GM12878 (cell line): Measurements from ENCODE around the gene S1PR4. TPM values are rescaled to one million over a fixed set of nuclear protein-coding genes. Genes with fewer than 3 reads are reported as not detected.

ENCODE experiments used
- ATAC-seq: fragments of 200-7000 bp; cut with Tn5 transposase; 3 replicates; pipeline ENCODE4 v1.9.1; 2020; ENCODE audit warnings: mild to moderate bottlenecking, moderate library complexity
- Bru-seq: library from RNA; stranded (reverse); fragments of 400-500 nt; gene quantifications from one replicate; lab custom pipeline; 2021; lab: Mats Ljungman, UMichigan
- BruChase-seq, 2 experiments: library from RNA; stranded (reverse); fragments of 400-500 nt; gene quantifications; one replicate each; lab custom pipeline; 2021; lab: Mats Ljungman, UMichigan
- BruUV-seq: library from RNA; stranded (reverse); fragments of 400-500 nt; replicated peaks from 2 replicates; lab custom pipeline; 2021; lab: Mats Ljungman, UMichigan
- CTCF ChIA-PET: fragments of 300-600 bp; sonication (Branson Sonifier 250); formaldehyde crosslinking; extraction: SDS; loops from one replicate; lab custom pipeline; 2021; ENCODE audit warnings: inconsistent platforms; lab: Yijun Ruan, JAX
- POLR2A ChIA-PET: fragments of 350-600 bp; formaldehyde crosslinking; extraction: SDS; loops from one replicate; lab custom pipeline; 2021; ENCODE audit warnings: inconsistent platforms; lab: Charles Lee
- RAD21 ChIA-PET: fragments of 300-600 bp; sonication (Branson Sonifier 250); formaldehyde crosslinking; loops from one replicate; lab custom pipeline; 2023; ENCODE audit warnings: antibody characterized with exemption; ENCODE audit not compliant: unreplicated experiment; lab: Charles Lee
- SMC1A ChIA-PET: fragments of 300-600 bp; sonication (Branson Sonifier 250); formaldehyde crosslinking; loops from one replicate; lab custom pipeline; 2023; ENCODE audit not compliant: unreplicated experiment, uncharacterized antibody; lab: Charles Lee
- DNase-seq: peaks from one replicate; pipeline ENCODE4 v3.0.0-alpha.2; 2011; ENCODE audit warnings: low read depth, low spot score
- FAIRE-seq: peaks from 3 replicates; lab custom pipeline; 2011; peaks lifted over from hg19 to GRCh38; lab: Jason Lieb, UNC
- H2AFZ ChIP-seq: 2 replicates; pipeline ENCODE4 v1.6.0; 2011; ENCODE audit warnings: low read depth, low read length, control low read depth; ENCODE audit not compliant: control insufficient read depth
- H3K27ac ChIP-seq: 2 replicates; pipeline ENCODE4 v1.5.1; 2011; ENCODE audit warnings: control low read depth; ENCODE audit not compliant: control insufficient read depth, insufficient read depth
- H3K27me3 ChIP-seq, 2 experiments: replicated peaks in 1 of 2; 2 replicates each; pipeline versions ENCODE4 v1.6.0 to v1.6.1; 2011; ENCODE audit warnings: low read length in 1 of 2; ENCODE audit not compliant: control insufficient read depth in 2 of 2, insufficient read depth in 2 of 2
- H3K36me3 ChIP-seq, 2 experiments: 2 replicates each; pipeline ENCODE4 v1.5.1; 2011; ENCODE audit warnings: low read length in 1 of 2; ENCODE audit not compliant: control insufficient read depth in 2 of 2, insufficient read depth in 2 of 2
- H3K4me1 ChIP-seq: 2 replicates; pipeline ENCODE4 v1.6.1; 2011; ENCODE audit warnings: mild to moderate bottlenecking, low read length, moderate library complexity, mixed read lengths; ENCODE audit not compliant: control insufficient read depth, insufficient read depth
- H3K4me2 ChIP-seq: 2 replicates; pipeline ENCODE4 v1.6.0; 2011; ENCODE audit warnings: control low read depth; ENCODE audit not compliant: control insufficient read depth, insufficient read depth
- H3K4me3 ChIP-seq: fragments of 200-600 bp; sonication (generic); 2 replicates; pipeline ENCODE4 v1.5.1; 2016
- H3K79me2 ChIP-seq: 2 replicates; pipeline ENCODE4 v1.6.0; 2011; ENCODE audit warnings: low read length; ENCODE audit not compliant: control insufficient read depth, insufficient read depth
- H3K9ac ChIP-seq: 2 replicates; pipeline ENCODE4 v1.8.0; 2011; ENCODE audit warnings: low read length, control low read depth, mixed read lengths; ENCODE audit not compliant: control insufficient read depth, insufficient read depth
- H3K9me3 ChIP-seq: replicated peaks from 3 replicates; pipeline ENCODE4 v1.5.1; 2011; ENCODE audit warnings: mild to moderate bottlenecking, low read length; ENCODE audit not compliant: control insufficient read depth, insufficient read depth
- H4K20me1 ChIP-seq: 2 replicates; pipeline ENCODE4 v1.6.0; 2011; ENCODE audit not compliant: control insufficient read depth, insufficient read depth
- BMI1 ChIP-seq: fragments of 450-650 bp; IDR thresholded peaks from 2 replicates; pipeline ENCODE4 v1.6.1; 2016; ENCODE audit warnings: mild to moderate bottlenecking, moderate library complexity, borderline replicate concordance
- BRCA1 ChIP-seq: IDR thresholded peaks from 2 replicates; pipeline ENCODE4 v1.6.1; 2011; ENCODE audit warnings: low read depth, low read length, improper control_type of control experiment
- CBX3 ChIP-seq: fragments of 200-600 bp; sonication (generic); IDR thresholded peaks from 2 replicates; pipeline ENCODE4 v1.6.1; 2016; ENCODE audit warnings: low read depth, borderline replicate concordance
- GATAD2B ChIP-seq: fragments of 450-650 bp; conservative IDR thresholded peaks from 2 replicates; pipeline ENCODE4 v1.6.1; 2017; ENCODE audit warnings: low read depth, mild to moderate bottlenecking, moderate library complexity
- KDM1A ChIP-seq: fragments of 200-600 bp; sonication (generic); IDR thresholded peaks from 2 replicates; pipeline ENCODE4 v1.6.1; 2016; ENCODE audit warnings: borderline replicate concordance
- LARP7 ChIP-seq: fragments of 450-650 bp; IDR thresholded peaks from 2 replicates; pipeline ENCODE4 v1.6.1; 2017; ENCODE audit warnings: mild to moderate bottlenecking
- MEF2A ChIP-seq: IDR thresholded peaks from 2 replicates; pipeline ENCODE4 v1.6.1; 2011; ENCODE audit warnings: low read depth, mild to moderate bottlenecking, low read length, moderate library complexity; ENCODE audit not compliant: insufficient read depth
- MTA2 ChIP-seq: fragments of 450-650 bp; IDR thresholded peaks from 2 replicates; pipeline ENCODE4 v1.6.1; 2016; ENCODE audit warnings: low read depth, mild to moderate bottlenecking, moderate library complexity
- MYC ChIP-seq: IDR thresholded peaks from 2 replicates; pipeline ENCODE4 v1.6.1; 2011; ENCODE audit warnings: mild to moderate bottlenecking, low read length, moderate library complexity, inconsistent platforms; ENCODE audit not compliant: insufficient read depth, insufficient replicate concordance, insufficient read length, severe bottlenecking
- PAX5 ChIP-seq: IDR thresholded peaks from 2 replicates; pipeline ENCODE4 v1.6.1; 2011; ENCODE audit warnings: low read depth, low read length, borderline replicate concordance
- RAD51 ChIP-seq: fragments of 450-650 bp; IDR thresholded peaks from 2 replicates; pipeline ENCODE4 v1.6.1; 2016; ENCODE audit warnings: moderate library complexity, mild to moderate bottlenecking, inconsistent platforms
- SPI1 ChIP-seq: IDR thresholded peaks from 2 replicates; pipeline ENCODE4 v1.6.1; 2011; ENCODE audit warnings: low read depth, mild to moderate bottlenecking, low read length, moderate library complexity, borderline replicate concordance; ENCODE audit not compliant: insufficient read depth
- SREBF1 ChIP-seq: IDR thresholded peaks from 2 replicates; pipeline ENCODE4 v1.6.1; 2012; ENCODE audit warnings: mild to moderate bottlenecking, low read length
- SREBF2 ChIP-seq: IDR thresholded peaks from 2 replicates; pipeline ENCODE4 v1.6.1; 2012; ENCODE audit warnings: mild to moderate bottlenecking, low read length
- SUZ12 ChIP-seq: fragments of 200-600 bp; sonication (generic); IDR thresholded peaks from one replicate; pipeline ENCODE4 v1.6.1; 2018; ENCODE audit warnings: antibody characterized with exemption, mild to moderate bottlenecking; ENCODE audit not compliant: unreplicated experiment
- ZBED1 ChIP-seq: IDR thresholded peaks from 2 replicates; pipeline ENCODE4 v1.6.1; 2016; ENCODE audit warnings: borderline replicate concordance
- ZNF207 ChIP-seq: fragments of 450-650 bp; IDR thresholded peaks from 2 replicates; pipeline ENCODE4 v1.6.1; 2014; ENCODE audit warnings: antibody characterized with exemption, mild to moderate bottlenecking, borderline replicate concordance
- WGBS: methylation state at CpG from one replicate; pipeline ENCODE4 v1.1.6; 2016; ENCODE audit warnings: low lambda C conversion rate; ENCODE audit not compliant: insufficient replicate concordance, insufficient coverage; ENCODE audit errors: missing lambda C conversion rate; 5-methylcytosine and 5-hydroxymethylcytosine counted together
- in situ Hi-C: fragments of 300-500 bp; cut with MboI; formaldehyde crosslinking; loops from 9 replicates; pipeline ENCODE4 v1.14.3; 2018; ENCODE audit warnings: mixed read lengths
- intact Hi-C: fragments of 100-400 bp; cut with micrococcal nuclease; formaldehyde crosslinking; loops from one replicate; pipeline ENCODE4 v1.14.2; 2022; ENCODE audit not compliant: unreplicated experiment
- long read RNA-seq, 2 experiments: library from polyadenylated mRNA; unstranded; transcript quantifications; one replicate each; pipeline ENCODE4 v2.0.0, GENCODE V29; 2019 to 2020
- polyA minus RNA-seq, 3 experiments: library from RNA; depleted of rRNA, polyadenylated mRNA; stranded (reverse); fragments of >200 nt; gene quantifications; 2 replicates each; pipeline ENCODE4 v1.2.3, GENCODE V29; 2011
- polyA plus RNA-seq, 11 experiments: library from polyadenylated mRNA; depleted of rRNA in 4 of 11; unstranded in 6 of 11; stranded (reverse) in 5 of 11; fragments of >200 nt; fragmentation: Nextera tagmentation in 4 of 11; fragmentation: Illumina TruSeq in 1 of 11; extraction: Ambion mirVana in 4 of 11; extraction: Trizol in 1 of 11; gene quantifications; 1 replicate in 1 of 11; 2 replicates in 10 of 11; pipeline versions ENCODE4 v1.2.1 to v1.2.3, GENCODE V29; 2011 to 2016; ENCODE audit warnings: inconsistent platforms in 2 of 11, missing spikeins in 2 of 11, low read depth in 1 of 11
- total RNA-seq, 4 experiments: library from RNA; depleted of rRNA in 3 of 4; stranded (reverse); fragments of >200 nt in 3 of 4; fragmentation: Illumina TruSeq in 1 of 4; extraction: Trizol in 1 of 4; gene quantifications; 2 replicates each; pipeline versions ENCODE4 v1.2.1 to v1.2.3, GENCODE V29; 2013 to 2021

S1PR4 gene, protein sequence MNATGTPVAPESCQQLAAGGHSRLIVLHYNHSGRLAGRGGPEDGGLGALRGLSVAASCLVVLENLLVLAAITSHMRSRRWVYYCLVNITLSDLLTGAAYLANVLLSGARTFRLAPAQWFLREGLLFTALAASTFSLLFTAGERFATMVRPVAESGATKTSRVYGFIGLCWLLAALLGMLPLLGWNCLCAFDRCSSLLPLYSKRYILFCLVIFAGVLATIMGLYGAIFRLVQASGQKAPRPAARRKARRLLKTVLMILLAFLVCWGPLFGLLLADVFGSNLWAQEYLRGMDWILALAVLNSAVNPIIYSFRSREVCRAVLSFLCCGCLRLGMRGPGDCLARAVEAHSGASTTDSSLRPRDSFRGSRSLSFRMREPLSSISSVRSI
- 25.9 and 29.4 TPM in 2 replicates for total RNA-seq (2013; cell fraction: nucleolus; rRNA removed)
- total RNA-seq (2014; rRNA removed) (50.1 and 57.7 TPM in 2 replicates), total RNA-seq (2014; rRNA removed; fragmentation: Illumina TruSeq; extraction: Trizol) (4.7 and 6.1 TPM in 2 replicates), total RNA-seq (2021) (32.4 and 33.7 TPM in 2 replicates), polyA plus RNA-seq (2011; rRNA removed) (not detected in 2 replicates), polyA plus RNA-seq (2014; fragmentation: Illumina TruSeq; extraction: Trizol) (0.54 TPM in 1 of 2 replicates, not detected in the other), polyA plus RNA-seq (2014; fragmentation: Nextera tagmentation; extraction: Ambion mirVana) (1 to 10 TPM in 1 of 2 experiments, under 1 TPM in 1; 0.19 to 1.2 TPM), polyA plus RNA-seq (2014; rRNA removed) (35.7 and 44.5 TPM in 2 replicates), polyA plus RNA-seq (2016; fragmentation: Nextera tagmentation; extraction: Ambion mirVana) (10 to 100 TPM; 42.2 to 43.3 TPM), polyA minus RNA-seq (2011; rRNA and poly(A)+ RNA removed) (not detected in 2 replicates), Bru-seq, nascent RNA (percentile 68 among the genes with signal in this experiment), BruChase-seq, experiment 1, labeled RNA remaining after a 6-hour chase (percentile 57 among the genes with signal in this experiment), BruChase-seq, experiment 2, labeled RNA remaining after a 2-hour chase (percentile 58 among the genes with signal in this experiment)
- 5.5 TPM for polyA plus RNA-seq (2011; ENCODE audit: low read depth)
- 0.04 TPM in 1 of 2 replicates, not detected in the other for polyA plus RNA-seq (2011; cell fraction: cytosol; rRNA removed)
- 0.26 and 0.33 TPM in 2 replicates for polyA plus RNA-seq (2011; cell fraction: nucleus; rRNA removed)
- polyA plus RNA-seq (2012): 20.4 and 25.5 TPM in 2 replicates
- not detected in 2 replicates for polyA minus RNA-seq (2011; cell fraction: cytosol; rRNA and poly(A)+ RNA removed)
- polyA minus RNA-seq (2011; cell fraction: nucleus; rRNA and poly(A)+ RNA removed): 0.29 TPM in 1 of 2 replicates, not detected in the other
- long read RNA-seq, experiment 1, transcript S1PR4-201 (1 exons, 1,565 nt): major isoform, 10 of 10 reads
- long read RNA-seq, experiment 1, partial matches to known transcripts: 0 of 10 reads
- long read RNA-seq, experiment 1, other reads (novel, unspliced or antisense): 0 of 10 reads
- long read RNA-seq, experiment 2, partial matches to known transcripts: 0 of 1 reads
- long read RNA-seq, experiment 2, other reads (novel, unspliced or antisense): 0 of 1 reads

DNA sequence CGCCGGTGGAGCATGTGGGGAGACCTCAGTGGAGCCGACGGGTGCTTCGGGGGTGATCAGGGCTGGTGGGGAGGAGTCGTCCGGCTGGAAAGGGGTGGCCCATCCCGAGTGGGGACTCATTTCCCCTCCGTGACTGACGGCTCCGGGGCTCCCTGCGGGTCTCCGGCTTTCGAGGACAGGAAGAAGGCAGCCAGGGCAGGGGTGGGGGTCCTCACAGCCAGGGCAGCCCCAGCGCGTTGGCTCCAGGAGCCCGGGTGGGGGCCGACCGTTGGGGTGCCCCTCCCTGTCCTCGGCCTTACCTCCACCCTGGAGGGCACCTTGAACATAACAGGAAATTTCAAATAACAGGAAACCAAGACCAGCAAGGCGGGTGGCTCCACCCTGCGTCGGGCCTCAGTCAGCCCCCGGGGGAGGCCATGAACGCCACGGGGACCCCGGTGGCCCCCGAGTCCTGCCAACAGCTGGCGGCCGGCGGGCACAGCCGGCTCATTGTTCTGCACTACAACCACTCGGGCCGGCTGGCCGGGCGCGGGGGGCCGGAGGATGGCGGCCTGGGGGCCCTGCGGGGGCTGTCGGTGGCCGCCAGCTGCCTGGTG is at the start of gene S1PR4:
S1PR4 (plus strand) TSS at position 393 of the 596 bp plus-strand sequence; CDS start at position 417, 24 bp downstream.
- WGBS: 1% methylated on average over 40 of the region's 42 CpGs
- peaks cover 22% of the 10 kb centered on the region for H3K4me1 ChIP-seq
- H3K9me3 ChIP-seq: no peaks in the 10 kb centered on the region
- H3K27me3 ChIP-seq: no peaks in the 10 kb centered on the region
- no peaks in the 10 kb centered on the region; the same call in 1 of the 2 replicates for H4K20me1 ChIP-seq
- H2AFZ ChIP-seq: peak within 1 kb of the TSS; percentile 58
- H3K79me2 ChIP-seq: peaks cover 49% of the 10 kb centered on the region
- ChIA-PET POLR2A (interaction anchor here (1.0 to 1.1 kb wide), 2 partner anchors 46 to 50 kb away, joined by 3 read pairs; no protein-coding TSS in a partner anchor), RAD21 (no interaction called here), CTCF (interaction anchor here (0.5 kb wide), 1 partner anchor 97 kb away, joined by 3 read pairs; no protein-coding TSS in a partner anchor), SMC1A (no interaction called here)
- H3K9ac ChIP-seq: peak within 1 kb of the TSS; percentile 89
- no peaks in the 10 kb centered on the region for H3K36me3 ChIP-seq
- peak within 1 kb of the TSS; percentile 95 for H3K27ac ChIP-seq
- in situ Hi-C loops (no loop called here), intact Hi-C loops (no loop called here)
- no peak for FAIRE-seq
- H3K4me3 ChIP-seq: peak within 1 kb of the TSS; percentile 81
- ATAC-seq: peak; percentile 72
- peak within 1 kb of the TSS; percentile 75 for H3K4me2 ChIP-seq
- no TSS peak for BruUV-seq
- DNase-seq: no peak
- TF ChIP-seq MYC: no peak
- TF ChIP-seq MEF2A: no peak
- TF ChIP-seq ZBED1: no peak
- no peak for TF ChIP-seq PAX5
- no peak for TF ChIP-seq ZNF207
- TF ChIP-seq SREBF2: no peak
- no peak for TF ChIP-seq LARP7
- no peak for TF ChIP-seq SPI1
- no peak for TF ChIP-seq SREBF1
- TF ChIP-seq RAD51: no peak
- no peak for TF ChIP-seq KDM1A
- TF ChIP-seq MTA2: no peak; the same call in 1 of the 2 replicates
- TF ChIP-seq SUZ12: no peak
- TF ChIP-seq BMI1: no peak
- no peak for TF ChIP-seq CBX3
- peak; percentile 66 for TF ChIP-seq GATAD2B
- TF ChIP-seq BRCA1: no peak
